ENCODE measurements around the gene ELL. TPM values are rescaled to one million over a fixed set of nuclear protein-coding genes. Genes with fewer than 3 reads are reported as not detected.

The ELL gene
- polyA plus RNA-seq, 1 of the 3 experiments (the other 2 are of a cell fraction), result 7.4 TPM

DNA sequence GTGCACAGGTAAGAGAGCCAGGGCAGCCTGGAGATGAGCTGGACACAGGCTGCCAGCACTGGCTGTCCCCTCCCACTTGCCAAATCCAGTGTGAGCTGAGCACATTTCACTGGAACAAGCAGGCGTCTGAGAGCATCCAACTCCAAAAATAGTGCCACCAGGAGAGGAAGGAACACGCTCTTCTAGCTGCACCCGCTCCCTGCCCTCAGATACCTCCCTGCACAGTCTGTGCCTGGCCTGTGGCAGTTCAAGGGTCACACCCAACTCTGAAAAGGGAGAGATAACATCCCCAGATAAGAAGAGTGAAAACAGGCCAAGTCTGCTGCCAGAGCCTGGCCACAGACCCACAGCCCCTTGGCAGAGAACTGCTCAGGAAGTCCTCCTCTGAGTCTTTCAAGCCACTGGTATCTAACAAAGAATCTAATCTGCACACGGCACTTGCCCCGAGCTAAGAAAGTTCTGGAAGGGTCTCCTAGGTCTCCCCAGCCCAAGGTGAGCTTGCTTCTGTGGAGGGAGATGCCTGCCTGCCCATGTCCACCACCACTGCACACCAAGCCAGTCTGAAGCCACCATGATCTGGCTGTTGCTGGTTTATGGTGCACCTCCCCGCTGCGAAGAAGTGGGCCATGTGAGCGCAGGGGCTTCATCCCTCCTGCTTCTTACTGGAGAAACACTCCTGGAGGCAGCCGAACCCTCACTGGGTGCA, 14.7 kb downstream of the ELL start:
- Histone ChIP-seq H3K27ac (ENCODE audit: low read depth in 2 of 2, low read length in 1 of 2) (peak overlapping the region in 1 of 2 experiments; percentile 64; a peak in 2 of 4 replicates), H3K9me2 (no peaks in the 10 kb centered on the region), H3K4me3 (ENCODE audit: low read depth in 2 of 2, low read length in 1 of 2) (no peak overlapping the region), H3K36me3 (replicated peaks in 1 of 2; ENCODE audit: control insufficient read depth in 1 of 2, insufficient read depth in 2 of 2, low read length in 1 of 2) (no peaks in the 10 kb centered on the region), H3K4me1 (ENCODE audit: control insufficient read depth in 1 of 2, insufficient read depth in 2 of 2, low read depth in 1 of 2, low read length in 1 of 2) (peaks cover 0 to 63% of the 10 kb centered on the region in 2 experiments; a peak in 1 of 4 replicates), H3K9ac (no peak overlapping the region), H3K27me3 (ENCODE audit: insufficient read depth) (no peaks in the 10 kb centered on the region), H3K79me2 (ENCODE audit: insufficient read depth) (peaks cover 98% of the 10 kb centered on the region), H3K9me3 (no peaks in the 10 kb centered on the region), H4K20me1 (ENCODE audit: insufficient read depth) (peaks cover 100% of the 10 kb centered on the region), H3K4me2 (peak overlapping the region; percentile 41), H2AFZ (ENCODE audit: low read depth) (no peak overlapping the region), H3F3A (replicated peaks; ENCODE audit: insufficient read depth) (no peaks in the 10 kb centered on the region)
- ChIA-PET POLR2A (interaction anchor here (1.0 kb wide), 1 partner anchor 12 kb away, joined by 3 read pairs; no protein-coding TSS in a partner anchor), CTCF (interaction anchor here (1.1 to 5.1 kb wide), 7 partner anchors 14 to 83 kb away, joined by 3 to 58 read pairs (median 7); partner anchors contain the start of gene ELL)
- DNase-seq, result peak; percentile 57
- 57% methylated on average over 5 of the region's 9 CpGs for WGBS (ENCODE audit: low lambda C conversion rate)
- peak; percentile 24; the same call in 1 of the 2 replicates for TF ChIP-seq NFIC (IDR thresholded peaks at IDR 0.05; ENCODE audit: borderline replicate concordance)
- TF ChIP-seq RFX5 (IDR thresholded peaks at IDR 0.05; ENCODE audit: low read length), result no peak
- TF ChIP-seq FOSL2 (IDR thresholded peaks at IDR 0.05; ENCODE audit: borderline replicate concordance, low read depth), result no peak
- no peak for TF ChIP-seq POLR2AphosphoS5 (IDR thresholded peaks at IDR 0.05; ENCODE audit: low read depth, low read length)
- TF ChIP-seq TCF12 (IDR thresholded peaks at IDR 0.05), result peak; percentile 23; the same call in 1 of the 2 replicates
- TF ChIP-seq EP300 (IDR thresholded peaks at IDR 0.05; ENCODE audit: borderline replicate concordance in 1 of 2, low read depth in 1 of 2, low read length in 1 of 2), result peak in 1 of 2 experiments; percentile 40; a peak in 1 of 4 replicates
- TF ChIP-seq FOXJ3 (CRISPR knock-in tag; IDR thresholded peaks at IDR 0.05), result no peak
- TF ChIP-seq GATA2 (CRISPR knock-in tag; IDR thresholded peaks at IDR 0.05), result peak; percentile 75

DNA sequence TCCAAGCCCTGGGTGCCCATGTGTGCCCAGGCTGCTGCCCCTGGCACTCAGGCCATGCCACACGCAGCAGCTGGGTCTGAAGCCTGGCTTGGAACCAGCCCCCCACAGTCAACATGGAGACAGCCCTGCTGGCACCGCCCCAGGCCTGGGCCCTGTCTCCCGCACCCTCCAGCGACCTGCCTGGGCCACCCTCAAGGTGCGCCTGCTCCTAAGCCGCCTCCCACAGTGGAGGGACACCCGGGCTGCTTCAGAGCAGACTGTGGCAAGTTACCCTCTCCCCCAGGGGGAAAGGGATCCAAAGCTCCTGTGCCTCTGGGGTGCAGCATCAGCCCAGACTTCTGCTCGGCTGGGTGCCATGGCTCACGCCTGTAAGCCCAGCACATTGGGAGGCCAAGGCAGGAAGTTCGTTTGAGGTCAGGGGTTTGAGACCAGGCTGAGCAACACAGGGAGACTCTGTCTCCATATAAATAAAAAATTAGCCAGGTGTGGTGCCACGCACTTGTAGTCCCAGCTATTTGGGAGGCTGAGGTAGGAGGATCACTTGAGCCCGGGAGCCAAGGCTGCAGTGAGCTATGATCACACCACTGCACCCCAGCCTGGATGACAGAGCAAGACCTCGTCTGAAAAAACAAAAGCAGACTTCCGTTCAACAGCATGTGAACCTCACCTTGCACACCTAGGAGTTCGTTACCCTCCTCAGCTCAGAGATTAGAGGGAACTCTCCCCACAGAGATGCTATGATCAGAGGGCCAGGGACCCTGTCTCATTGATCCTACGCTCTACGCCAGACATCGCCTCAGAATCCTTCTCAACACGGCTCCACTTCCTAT, 15.6 kb downstream of the ELL start:
- peak overlapping the region in 1 of 2 experiments; percentile 64; a peak in 1 of 4 replicates for H3K27ac ChIP-seq (ENCODE audit: low read depth in 2 of 2, low read length in 1 of 2)
- peaks cover 100% of the 10 kb centered on the region for H4K20me1 ChIP-seq (ENCODE audit: insufficient read depth)
- DNase-seq, result no peak
- no peaks in the 10 kb centered on the region for H3K27me3 ChIP-seq (ENCODE audit: insufficient read depth)
- H3K9ac ChIP-seq, result no peak overlapping the region
- 94% methylated on average over 16 of the region's 19 CpGs for WGBS (ENCODE audit: low lambda C conversion rate)
- peaks cover 96% of the 10 kb centered on the region for H3K79me2 ChIP-seq (ENCODE audit: insufficient read depth)
- no peaks in the 10 kb centered on the region for H3F3A ChIP-seq (replicated peaks; ENCODE audit: insufficient read depth)
- CTCF ChIA-PET, result interaction anchor here (1.1 to 5.1 kb wide), 6 partner anchors 15 to 84 kb away, joined by 3 to 58 read pairs (median 5); partner anchors contain the start of gene ELL
- H3K9me3 ChIP-seq, result no peaks in the 10 kb centered on the region
- peak overlapping the region; percentile 41; the same call in 1 of the 2 replicates for H3K4me2 ChIP-seq
- no peak overlapping the region for H2AFZ ChIP-seq (ENCODE audit: low read depth)
- H3K4me3 ChIP-seq (ENCODE audit: low read depth in 2 of 2, low read length in 1 of 2), result no peak overlapping the region
- H3K36me3 ChIP-seq (replicated peaks in 1 of 2; ENCODE audit: control insufficient read depth in 1 of 2, insufficient read depth in 2 of 2, low read length in 1 of 2), result no peaks in the 10 kb centered on the region
- POLR2A ChIA-PET, result interaction anchor here (1.0 kb wide), 1 partner anchor 13 kb away, joined by 3 read pairs; no protein-coding TSS in a partner anchor
- peaks cover 0 to 72% of the 10 kb centered on the region in 2 experiments; a peak in 1 of 4 replicates for H3K4me1 ChIP-seq (ENCODE audit: control insufficient read depth in 1 of 2, insufficient read depth in 2 of 2, low read depth in 1 of 2, low read length in 1 of 2)
- TF ChIP-seq, protein P1, sequence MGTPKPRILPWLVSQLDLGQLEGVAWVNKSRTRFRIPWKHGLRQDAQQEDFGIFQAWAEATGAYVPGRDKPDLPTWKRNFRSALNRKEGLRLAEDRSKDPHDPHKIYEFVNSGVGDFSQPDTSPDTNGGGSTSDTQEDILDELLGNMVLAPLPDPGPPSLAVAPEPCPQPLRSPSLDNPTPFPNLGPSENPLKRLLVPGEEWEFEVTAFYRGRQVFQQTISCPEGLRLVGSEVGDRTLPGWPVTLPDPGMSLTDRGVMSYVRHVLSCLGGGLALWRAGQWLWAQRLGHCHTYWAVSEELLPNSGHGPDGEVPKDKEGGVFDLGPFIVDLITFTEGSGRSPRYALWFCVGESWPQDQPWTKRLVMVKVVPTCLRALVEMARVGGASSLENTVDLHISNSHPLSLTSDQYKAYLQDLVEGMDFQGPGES (IDR thresholded peaks at IDR 0.05; ENCODE audit: low read depth, low read length), result no peak
- H3K9me2 ChIP-seq, result no peaks in the 10 kb centered on the region
